ENCODE results near the gene CTBP2. TPM values are rescaled to one million over a fixed set of nuclear protein-coding genes. Genes with fewer than 3 reads are reported as not detected.

Gene CTBP2
- total RNA-seq, 2 donors from 2014 or later, result 32.0 to 49.0 TPM

DNA sequence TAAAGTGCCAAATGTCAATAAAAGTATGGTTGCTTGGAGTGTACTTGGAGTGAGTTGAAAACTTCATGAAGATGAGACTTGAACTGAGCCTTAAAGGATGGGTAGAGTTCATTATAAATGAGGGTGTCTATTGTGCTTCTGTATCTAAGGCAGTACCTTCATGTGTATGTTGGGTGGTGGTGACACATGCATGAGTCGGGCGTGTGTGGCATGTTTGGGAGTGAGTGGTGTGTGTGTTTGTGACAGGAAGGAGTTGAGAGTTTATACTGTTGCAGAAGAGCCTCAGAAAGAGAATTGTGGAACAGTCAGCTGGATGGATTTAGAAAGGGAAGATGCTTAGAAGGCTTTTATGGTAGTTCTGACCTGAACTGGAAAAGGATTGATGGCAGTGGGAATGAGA, 224.4 kb downstream of the CTBP2 start:
- no peaks in the 10 kb centered on the region for H3K27me3 ChIP-seq
- intact Hi-C loops (cut with DNase I), result no loop called here
- no peak overlapping the region for H3K4me3 ChIP-seq
- WGBS, 2 donors, result 84 to 93% methylated on average over 2 of the region's 2 CpGs
- TF ChIP-seq POLR2A (IDR thresholded peaks at IDR 0.05) (no peak), CTCF (IDR thresholded peaks at IDR 0.05) (no peak)
- H3K4me1 ChIP-seq, result peaks cover 31% of the 10 kb centered on the region
- ATAC-seq, result no peak
- H3K36me3 ChIP-seq (replicated peaks in 1 of 2; ENCODE audit: insufficient read depth in 1 of 2, low read depth in 2 of 2), result no peaks in the 10 kb centered on the region
- no peak overlapping the region for H3K27ac ChIP-seq
- no peaks in the 10 kb centered on the region for H3K9me3 ChIP-seq
- DNase-seq, result no peak

Small RNAs within 50 kb of the gene (microRNA-seq; reads per million reads assigned to microRNA genes)
- gene MIR4296 (ENCODE audit: borderline number of aligned reads in 2 of 2, borderline replicate concordance in 2 of 2), result 0 reads per million in 2 donors

Small RNAs within 50 kb of the gene (small RNA-seq; reads per million reads assigned to genes)
- gene MIR4296 (not detected), gene MRPS21P6 (not detected)

Other genes starting within 250 kb of the CTBP2 start
- gene ZRANB1, start 218.4 kb downstream of the CTBP2 start, total RNA-seq, result 10 to 100 TPM; 12.2 to 21.1 TPM